Measurements from ENCODE around the gene MRPL24. TPM values are rescaled to one million over a fixed set of nuclear protein-coding genes. Genes with fewer than 3 reads are reported as not detected.
A peak's percentile ranks its signal among the peaks of the same experiment; 100 is the strongest.

Gene MRPL24
- total and polyA plus RNA-seq, 2 of the 13 experiments (the other 11 are each of a cell fraction or from before 2014, with no cell fraction given): 38.1 to 42.9 TPM

- peak; percentile 93 for TF ChIP-seq ZBTB40 (IDR thresholded peaks at IDR 0.05)
- peak; percentile 78 for TF ChIP-seq ZBTB40 (CRISPR knock-in tag; IDR thresholded peaks at IDR 0.05)
- TF ChIP-seq ARNTL (CRISPR knock-in tag; IDR thresholded peaks at IDR 0.05): peak; percentile 73; the same call in 1 of the 2 replicates
- TF ChIP-seq CTCF (CRISPR knock-in tag; IDR thresholded peaks at IDR 0.05): peak; percentile 33; the same call in 1 of the 2 replicates
- no peak for TF ChIP-seq ZNF550 (CRISPR knock-in tag; IDR thresholded peaks at IDR 0.05; ENCODE audit: borderline replicate concordance)
- TF ChIP-seq SALL2 (CRISPR knock-in tag; IDR thresholded peaks at IDR 0.05): peak; percentile 36; the same call in 1 of the 2 replicates
- TF ChIP-seq PBX3 (CRISPR knock-in tag; IDR thresholded peaks at IDR 0.05; ENCODE audit: borderline replicate concordance): no peak
- TF ChIP-seq PAX8 (CRISPR knock-in tag; IDR thresholded peaks at IDR 0.05; ENCODE audit: borderline replicate concordance): peak; percentile 91
- TF ChIP-seq RFX5 (IDR thresholded peaks at IDR 0.05; ENCODE audit: low read depth, low read length): no peak
- no peak for TF ChIP-seq SNAPC5 (CRISPR knock-in tag; IDR thresholded peaks at IDR 0.05; ENCODE audit: borderline replicate concordance)
- no peak for TF ChIP-seq TCF12 (IDR thresholded peaks at IDR 0.05)
- peak; percentile 89; the same call in 1 of the 2 replicates for TF ChIP-seq TCF12 (CRISPR knock-in tag; IDR thresholded peaks at IDR 0.05)
- no peak for TF ChIP-seq HDAC6 (IDR thresholded peaks at IDR 0.05; ENCODE audit: low read depth, low read length)
- peak; percentile 77 for TF ChIP-seq BORCS8-MEF2B (CRISPR knock-in tag; IDR thresholded peaks at IDR 0.05)
- TF ChIP-seq SMAD1 (CRISPR knock-in tag; IDR thresholded peaks at IDR 0.05; ENCODE audit: borderline replicate concordance, low read depth): peak; percentile 88
- peak; percentile 93 for TF ChIP-seq GABPA (IDR thresholded peaks at IDR 0.05; ENCODE audit: low read depth, low read length)
- peak; percentile 99 for TF ChIP-seq GABPA (CRISPR knock-in tag; IDR thresholded peaks at IDR 0.05; ENCODE audit: low read depth)
- no peak for TF ChIP-seq U2AF2 (IDR thresholded peaks at IDR 0.05; ENCODE audit: low read depth, low read length)
Observed at GRCh38 chr1:156740741-156741480, at the start of gene MRPL24 (continued).

Measured in HepG2 (cell line).